M059J (cell line): ENCODE data around the gene OR6C1. TPM values are rescaled to one million over a fixed set of nuclear protein-coding genes. Genes with fewer than 3 reads are reported as not detected.
"Not testable (repeated sequence)": the region's sequence is repeated elsewhere in the genome, so short reads cannot be mapped to it uniquely, and the experiment has no call there.

Source experiments
- DNase-seq: peaks from one replicate; pipeline ENCODE4 v3.0.0-alpha.2; 2012; ENCODE audit warnings: low read depth
- total RNA-seq: library from RNA; depleted of rRNA; stranded (reverse); fragments of >200 nt; shearing (Covaris generic); gene quantifications from 2 replicates; pipeline ENCODE4 v1.2.3, GENCODE V29; 2014; rRNA removed

The OR6C1 gene
- total RNA-seq = not detected in 2 replicates

DNA sequence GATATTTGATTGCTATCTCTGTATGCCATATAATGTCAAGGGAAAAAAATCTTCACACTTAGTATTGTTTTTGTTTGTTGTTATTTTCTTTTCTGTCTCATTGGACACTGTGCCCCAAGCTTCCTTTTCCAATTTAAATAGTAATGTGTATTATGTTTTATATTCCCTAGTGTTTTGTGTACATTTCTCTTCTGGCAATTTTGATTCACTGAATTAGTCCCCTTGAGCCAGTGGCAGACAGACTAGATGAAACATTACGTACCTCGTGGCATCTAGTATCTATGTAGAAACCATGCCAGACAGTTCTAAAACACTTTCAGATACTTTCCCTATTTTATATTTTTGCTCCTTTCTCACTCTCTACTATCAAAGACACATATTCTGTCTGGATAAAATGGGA is at the start of gene OR6C1:
TSS of gene OR6C1 (plus strand) at position 301 of the 400 bp plus-strand sequence. CDS start 6,257 bp downstream, outside the sequence.
- DNase-seq = no peak

DNA sequence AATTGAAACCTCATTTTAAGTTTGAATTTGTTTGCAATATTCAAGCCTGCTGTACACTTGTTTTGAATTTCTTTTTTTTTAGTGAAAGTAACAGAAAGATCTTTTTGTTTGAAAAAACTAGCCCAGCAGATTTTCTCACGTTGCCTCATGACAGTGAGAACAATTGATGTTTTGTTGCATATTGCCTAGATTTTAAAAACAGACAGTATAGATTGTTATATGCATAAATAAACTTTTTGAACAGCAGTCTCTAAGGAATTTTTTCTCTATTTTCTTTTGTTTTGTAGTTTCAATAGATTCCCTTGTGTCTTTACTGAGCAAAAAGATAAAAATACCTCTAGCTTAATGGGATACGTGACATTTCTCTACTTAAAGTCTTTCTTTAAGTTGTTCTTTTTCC is 33.2 kb upstream of the OR6C1 start:
- no peak for DNase-seq

DNA sequence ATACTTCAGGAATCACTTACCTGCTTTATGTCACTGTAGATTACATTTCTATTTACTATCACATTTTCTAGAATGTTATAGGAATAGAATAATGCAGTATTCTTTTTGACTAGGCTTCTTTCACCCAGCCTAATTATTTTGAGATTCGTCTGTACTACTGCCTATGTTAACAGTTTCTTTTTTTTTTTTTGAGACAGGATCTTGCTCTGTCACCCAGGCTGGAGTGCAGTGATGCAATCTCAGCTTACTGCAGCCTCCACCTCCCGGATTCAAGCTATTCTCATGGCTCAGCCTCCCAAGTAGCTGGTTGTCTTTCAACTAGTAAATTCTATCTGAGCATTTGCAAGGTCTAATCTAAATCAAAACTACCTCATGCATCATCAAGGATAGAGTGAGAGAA is 24.1 kb upstream of the OR6C1 start:
- DNase-seq = no peak

DNA sequence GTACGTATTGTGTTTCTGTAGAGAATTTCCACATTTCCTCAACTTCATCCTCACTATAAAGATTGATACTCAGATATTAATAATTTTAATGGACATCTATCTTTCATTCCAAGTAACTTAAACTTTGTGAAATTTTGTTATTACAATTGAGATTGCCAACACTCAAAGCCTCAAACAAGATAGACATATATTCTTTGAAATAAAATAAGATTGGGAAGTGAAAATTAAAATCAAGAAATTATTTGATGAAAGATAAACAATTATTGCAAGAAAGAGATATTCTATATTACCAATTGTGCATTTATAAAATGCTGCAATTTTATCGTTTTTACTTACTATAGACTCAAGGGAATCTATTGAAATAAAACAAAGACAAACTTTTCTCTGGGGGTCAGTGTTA is 17.7 kb upstream of the OR6C1 start, which contains the start of gene OR6C6:
TSS of gene OR6C6 (minus strand) at position 101 of the 400 bp plus-strand sequence. CDS start 1,337 bp downstream, outside the sequence.
- no peak for DNase-seq

DNA sequence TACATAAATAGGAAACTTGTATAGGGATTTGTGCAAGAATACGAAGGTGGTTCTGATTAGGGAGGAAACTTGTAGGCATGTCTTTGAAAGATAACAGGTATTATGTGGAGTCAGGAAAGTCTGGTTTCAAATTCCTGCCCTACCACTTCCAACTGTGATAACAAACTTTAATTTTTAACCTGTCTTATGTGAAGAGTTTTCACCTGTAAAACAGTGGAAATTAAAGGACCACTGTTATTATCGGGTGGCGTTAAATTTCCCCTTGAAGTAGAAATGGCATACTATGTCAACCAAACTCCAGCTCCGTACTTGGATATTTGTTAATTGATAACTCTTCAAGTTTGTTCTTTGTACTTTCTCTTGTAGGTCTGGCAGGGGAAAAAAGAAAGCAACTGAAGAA is 6.1 kb downstream of the OR6C1 start:
- no peak for DNase-seq

DNA sequence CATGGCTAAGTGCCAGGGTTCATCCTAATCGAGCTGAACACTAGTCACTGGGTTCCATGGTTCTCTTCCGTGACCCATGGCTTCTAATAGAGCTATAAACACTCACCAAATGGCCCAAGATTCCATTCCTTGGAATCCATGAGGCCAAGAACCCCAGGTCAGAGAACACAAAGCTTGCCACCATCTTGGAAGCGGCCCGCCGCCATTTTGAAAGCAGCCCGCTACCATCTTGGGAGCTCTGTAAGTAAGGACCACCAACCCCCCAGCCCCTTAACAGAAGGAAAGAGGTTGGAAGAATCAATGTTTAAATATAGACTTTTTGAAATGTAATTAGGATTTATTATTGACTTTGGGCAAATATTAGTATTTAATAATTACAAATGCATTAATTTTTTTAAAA is 11.7 kb downstream of the OR6C1 start:
- DNase-seq = not testable (repeated sequence)

DNA sequence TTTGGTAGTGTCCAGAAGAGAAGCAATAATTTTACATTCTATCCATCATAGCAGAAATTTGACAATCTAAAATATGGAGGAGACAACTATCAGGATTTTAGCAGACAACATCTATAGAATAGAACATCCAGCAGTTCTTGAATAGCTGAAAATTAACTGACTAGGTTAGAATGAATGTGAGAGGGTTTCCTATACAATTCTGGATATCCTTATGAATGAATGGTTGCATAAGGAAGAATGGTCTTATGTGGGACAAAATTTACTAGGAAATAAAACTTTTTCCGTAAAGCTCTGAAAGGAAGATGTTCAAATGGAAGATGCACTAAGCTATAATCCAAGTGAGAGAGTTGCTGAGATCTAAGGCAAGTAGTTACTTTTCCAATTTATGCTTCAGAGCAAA is 16.3 kb downstream of the OR6C1 start, which contains the start of gene OR6C3:
TSS of gene OR6C3 (plus strand) at position 301 of the 400 bp plus-strand sequence. CDS start 955 bp downstream, outside the sequence.
- DNase-seq = no peak

DNA sequence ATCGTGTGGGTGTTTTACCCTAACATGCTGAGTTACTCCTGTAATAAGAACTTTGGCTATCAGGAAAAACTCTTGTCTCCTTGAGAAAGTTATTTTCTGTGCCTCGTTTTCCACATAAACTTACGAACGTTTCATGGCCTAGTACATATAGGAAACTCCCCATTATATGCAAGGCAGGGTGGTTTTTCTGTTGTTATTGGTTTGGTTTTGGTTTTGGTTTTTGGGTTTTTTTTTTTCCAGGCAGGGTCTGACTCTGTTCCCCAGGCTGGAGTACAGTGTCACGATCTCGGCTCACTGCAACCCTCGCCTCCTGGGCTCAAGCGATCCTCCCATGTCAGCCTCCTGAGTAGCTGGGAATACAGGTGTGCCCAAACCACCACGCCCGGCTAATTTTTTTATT is 21.9 kb downstream of the OR6C1 start:
- DNase-seq = no peak

DNA sequence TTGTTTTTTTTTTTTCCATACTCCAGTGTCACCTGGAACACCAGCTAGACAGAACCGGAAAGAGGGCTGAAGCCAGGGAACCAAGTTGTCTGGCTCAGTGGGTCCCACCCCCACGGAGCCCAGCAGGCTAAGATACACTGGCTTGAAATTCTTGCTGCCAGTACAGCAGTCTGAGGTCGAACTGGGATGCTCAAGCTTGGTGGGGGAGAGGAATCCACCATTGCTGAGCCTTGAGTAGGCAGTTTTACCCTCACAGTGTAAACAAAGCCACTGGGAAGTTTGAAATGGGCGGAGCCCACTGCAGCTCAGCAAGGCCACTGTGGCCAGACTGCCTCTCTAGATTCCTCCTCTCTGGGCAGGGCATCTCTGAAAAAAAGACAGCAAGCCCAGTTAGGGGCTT is 41.2 kb downstream of the OR6C1 start:
- DNase-seq = not testable (repeated sequence)

DNA sequence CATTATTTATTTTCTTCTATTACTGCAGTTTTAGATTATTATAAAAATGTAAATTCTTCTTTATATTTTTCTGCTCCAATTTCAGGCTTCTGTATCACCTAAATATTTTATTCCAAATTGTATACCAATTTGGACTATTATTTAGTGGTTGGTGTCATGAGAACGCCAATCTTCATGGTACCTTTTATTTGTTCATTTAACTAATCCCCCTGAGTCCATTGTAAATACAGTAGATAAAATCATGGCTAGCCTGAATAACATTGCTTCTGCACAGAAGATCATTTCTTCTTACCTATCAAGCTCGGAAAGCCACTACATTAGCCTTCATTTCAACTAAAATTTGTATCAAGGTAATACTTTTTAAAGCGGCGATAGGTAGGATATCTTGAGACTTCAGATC is 48.5 kb downstream of the OR6C1 start, which contains the start of gene OR6C75:
TSS of gene OR6C75 (plus strand) at position 301 of the 400 bp plus-strand sequence. CDS start 2,136 bp downstream, outside the sequence.
- no peak for DNase-seq

DNA sequence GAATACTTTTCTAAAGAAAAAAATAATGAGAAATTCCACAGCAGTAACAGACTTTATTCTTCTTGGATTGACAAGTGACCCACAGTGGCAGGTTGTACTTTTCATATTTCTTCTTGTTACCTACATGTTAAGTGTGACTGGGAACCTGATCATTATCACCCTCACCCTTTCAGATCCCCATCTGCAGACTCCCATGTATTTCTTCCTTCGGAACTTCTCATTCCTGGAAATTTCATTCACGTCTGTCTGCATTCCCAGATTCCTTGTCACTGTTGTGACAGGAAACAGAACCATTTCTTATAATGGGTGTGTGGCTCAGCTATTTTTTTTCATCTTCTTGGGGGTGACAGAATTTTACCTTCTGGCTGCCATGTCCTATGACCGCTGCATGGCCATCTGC is 50.9 kb downstream of the OR6C1 start:
- DNase-seq = no peak

Other genes with a start within 250 kb of the OR6C1 start
- not detected in 2 replicates for gene OR9K2, start 187.9 kb upstream of the OR6C1 start, total RNA-seq
- gene OR10A7, start 93.3 kb upstream of the OR6C1 start, total RNA-seq = not detected in 2 replicates
- gene OR6C74, start 69.7 kb upstream of the OR6C1 start, total RNA-seq = not detected in 2 replicates
- not detected in 2 replicates for gene OR6C6, start 17.8 kb upstream of the OR6C1 start, total RNA-seq
- not detected in 2 replicates for gene OR6C3, start 16.4 kb downstream of the OR6C1 start, total RNA-seq
- not detected in 2 replicates for gene OR6C75, start 48.6 kb downstream of the OR6C1 start, total RNA-seq
- gene OR6C65, start 86.2 kb downstream of the OR6C1 start, total RNA-seq = not detected in 2 replicates
- gene OR6C76, start 111.9 kb downstream of the OR6C1 start, total RNA-seq = not detected in 2 replicates
- gene OR6C2, start 129.7 kb downstream of the OR6C1 start, total RNA-seq = not detected in 2 replicates
- gene OR6C70, start 155.8 kb downstream of the OR6C1 start, total RNA-seq = not detected in 2 replicates
- not detected in 2 replicates for gene OR6C68, start 178.0 kb downstream of the OR6C1 start, total RNA-seq
- gene OR6C4, start 235.3 kb downstream of the OR6C1 start, total RNA-seq = not detected in 2 replicates